Neural crest cell (in vitro differentiated cells): ENCODE measurements around the gene TDO2. TPM values are rescaled to one million over a fixed set of nuclear protein-coding genes. Genes with fewer than 3 reads are reported as not detected.

ENCODE experiments used
- DNase-seq: peaks from one replicate; pipeline ENCODE4 v3.0.0; 2021; ENCODE audit warnings: low read depth, mixed read lengths, low spot score
- H3K27ac Mint-ChIP-seq: one replicate; pipeline ENCODE4 v1.8.0; 2021; ENCODE audit warnings: mild to moderate bottlenecking, mixed read lengths; ENCODE audit not compliant: unreplicated experiment
- H3K27me3 Mint-ChIP-seq: 2 replicates; pipeline ENCODE4 v1.8.0; 2021; ENCODE audit warnings: low read depth, mild to moderate bottlenecking, mixed read lengths
- H3K36me3 Mint-ChIP-seq: 2 replicates; pipeline ENCODE4 v1.8.0; 2021; ENCODE audit warnings: low read depth, mild to moderate bottlenecking, mixed read lengths
- H3K4me1 Mint-ChIP-seq: 2 replicates; pipeline ENCODE4 v1.8.0; 2021; ENCODE audit warnings: mixed read lengths
- H3K4me3 Mint-ChIP-seq: one replicate; pipeline ENCODE4 v1.8.0; 2021; ENCODE audit warnings: mild to moderate bottlenecking, mixed read lengths
- H3K9me3 Mint-ChIP-seq: 2 replicates; pipeline ENCODE4 v1.8.0; 2021; ENCODE audit warnings: mixed read lengths
- total RNA-seq: library from RNA; stranded (reverse); gene quantifications from 2 replicates; pipeline ENCODE4 v1.2.1, GENCODE V29; 2021
- TF ChIP-seq, protein P1 (sequence below): fragments of 200-600 bp; sonication (generic); conservative IDR thresholded peaks from 2 replicates; pipeline ENCODE4 v1.5.0; 2021; ENCODE audit warnings: antibody characterized with exemption, mild to moderate bottlenecking

TDO2 gene
- total RNA-seq, 1 donor from 2014 or later: not detected

DNA sequence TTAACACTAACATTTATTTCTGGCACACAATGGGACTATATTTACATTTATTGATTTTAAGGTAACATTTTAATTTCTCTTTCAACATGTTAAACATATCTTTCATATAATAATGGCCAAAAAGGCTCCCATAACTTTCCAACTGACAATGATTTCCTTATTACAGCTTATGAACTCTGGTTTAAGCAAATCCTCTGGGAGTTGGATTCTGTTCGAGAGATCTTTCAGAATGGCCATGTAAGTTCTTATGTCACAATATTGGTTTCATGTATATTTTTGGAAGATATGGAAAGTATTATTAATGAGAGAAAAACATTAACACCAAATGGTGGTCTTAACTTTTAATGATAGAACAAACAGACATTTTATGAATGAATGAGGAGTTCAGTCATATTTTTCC, 4.1 kb downstream of the TDO2 start:
- Mint-ChIP-seq H3K27ac (no peak overlapping the region), H3K4me3 (no peak overlapping the region), H3K27me3 (no peaks in the 10 kb centered on the region), H3K36me3 (no peaks in the 10 kb centered on the region), H3K9me3 (peaks cover 2% of the 10 kb centered on the region), H3K4me1 (no peaks in the 10 kb centered on the region)
- no peak for DNase-seq
- TF ChIP-seq, protein P1, sequence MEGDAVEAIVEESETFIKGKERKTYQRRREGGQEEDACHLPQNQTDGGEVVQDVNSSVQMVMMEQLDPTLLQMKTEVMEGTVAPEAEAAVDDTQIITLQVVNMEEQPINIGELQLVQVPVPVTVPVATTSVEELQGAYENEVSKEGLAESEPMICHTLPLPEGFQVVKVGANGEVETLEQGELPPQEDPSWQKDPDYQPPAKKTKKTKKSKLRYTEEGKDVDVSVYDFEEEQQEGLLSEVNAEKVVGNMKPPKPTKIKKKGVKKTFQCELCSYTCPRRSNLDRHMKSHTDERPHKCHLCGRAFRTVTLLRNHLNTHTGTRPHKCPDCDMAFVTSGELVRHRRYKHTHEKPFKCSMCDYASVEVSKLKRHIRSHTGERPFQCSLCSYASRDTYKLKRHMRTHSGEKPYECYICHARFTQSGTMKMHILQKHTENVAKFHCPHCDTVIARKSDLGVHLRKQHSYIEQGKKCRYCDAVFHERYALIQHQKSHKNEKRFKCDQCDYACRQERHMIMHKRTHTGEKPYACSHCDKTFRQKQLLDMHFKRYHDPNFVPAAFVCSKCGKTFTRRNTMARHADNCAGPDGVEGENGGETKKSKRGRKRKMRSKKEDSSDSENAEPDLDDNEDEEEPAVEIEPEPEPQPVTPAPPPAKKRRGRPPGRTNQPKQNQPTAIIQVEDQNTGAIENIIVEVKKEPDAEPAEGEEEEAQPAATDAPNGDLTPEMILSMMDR: no peak

DNA sequence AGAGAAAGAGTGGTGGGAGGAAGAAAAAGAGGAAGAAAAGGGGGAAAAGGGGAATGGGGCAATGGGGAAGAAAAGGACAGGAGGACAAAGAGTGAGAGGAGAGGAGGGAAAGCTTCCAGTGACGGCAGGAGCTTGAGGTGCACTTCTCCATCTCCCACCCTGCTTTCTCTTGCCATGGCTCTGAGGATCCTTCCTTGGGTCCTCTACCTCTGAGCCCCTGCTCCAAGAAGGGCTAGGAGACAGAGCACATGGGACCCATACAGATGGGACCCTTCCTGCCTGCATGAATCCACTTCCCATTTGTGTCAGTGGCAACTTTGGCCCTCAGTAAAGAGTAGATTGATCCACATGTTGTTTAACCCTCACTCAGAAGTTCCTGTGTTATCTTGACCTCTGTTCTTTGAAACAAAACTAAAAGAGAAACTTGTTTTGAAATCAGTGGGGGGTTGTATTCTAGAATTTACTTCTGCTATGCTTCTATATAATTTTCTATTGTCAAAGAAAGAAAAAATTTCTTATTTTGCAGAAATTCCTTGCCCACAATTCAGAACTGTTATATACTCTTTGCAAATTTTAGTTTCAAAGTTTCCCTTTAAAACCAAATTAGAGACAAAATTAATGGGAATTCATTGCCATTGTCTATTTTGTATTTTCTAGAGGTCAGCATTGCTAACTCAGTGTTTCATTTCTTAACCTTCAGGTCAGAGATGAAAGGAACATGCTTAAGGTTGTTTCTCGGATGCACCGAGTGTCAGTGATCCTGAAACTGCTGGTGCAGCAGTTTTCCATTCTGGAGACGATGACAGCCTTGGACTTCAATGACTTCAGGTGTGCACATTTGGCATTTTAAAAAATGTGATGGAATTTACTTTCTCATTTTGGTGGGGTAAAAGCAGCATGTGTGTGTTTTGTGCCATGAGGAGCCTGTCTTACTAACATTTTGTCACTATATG, 5.0 kb downstream of the TDO2 start:
- Mint-ChIP-seq H3K9me3 (peaks cover 6% of the 10 kb centered on the region), H3K27ac (no peak overlapping the region), H3K36me3 (no peaks in the 10 kb centered on the region), H3K4me1 (no peaks in the 10 kb centered on the region), H3K4me3 (no peak overlapping the region), H3K27me3 (no peaks in the 10 kb centered on the region)
- no peak for DNase-seq
- TF ChIP-seq, protein P1: no peak

DNA sequence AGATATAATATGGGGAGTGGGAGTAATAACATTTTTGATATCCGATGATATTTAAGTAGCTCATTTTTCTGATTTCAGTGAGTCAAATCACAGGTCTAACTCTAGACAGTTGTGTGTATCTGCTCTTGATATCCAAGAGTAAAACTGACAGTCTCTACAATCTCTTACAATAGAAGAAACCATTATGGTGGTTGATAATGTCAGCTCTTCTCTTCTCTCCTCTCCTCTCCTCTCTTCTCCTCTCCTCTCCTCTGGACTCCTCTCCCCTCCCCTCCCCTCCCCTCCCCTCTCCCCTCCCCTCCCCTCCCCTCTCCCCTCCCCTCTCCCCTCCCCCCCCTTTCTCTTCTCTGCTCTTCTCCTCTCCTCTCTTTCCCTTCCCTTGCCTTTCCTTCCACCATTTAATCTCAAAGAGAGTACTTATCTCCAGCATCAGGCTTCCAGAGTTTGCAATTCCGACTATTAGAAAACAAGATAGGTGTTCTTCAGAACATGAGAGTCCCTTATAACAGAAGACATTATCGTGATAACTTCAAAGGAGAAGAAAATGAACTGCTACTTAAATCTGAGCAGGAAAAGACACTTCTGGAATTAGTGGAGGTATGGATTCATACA, 6.2 kb downstream of the TDO2 start:
- TF ChIP-seq, protein P1: no peak
- Mint-ChIP-seq H3K4me3 (no peak overlapping the region), H3K4me1 (peaks cover 5% of the 10 kb centered on the region), H3K36me3 (no peaks in the 10 kb centered on the region), H3K9me3 (peaks cover 6% of the 10 kb centered on the region), H3K27ac (no peak overlapping the region), H3K27me3 (no peaks in the 10 kb centered on the region)
- no peak for DNase-seq

DNA sequence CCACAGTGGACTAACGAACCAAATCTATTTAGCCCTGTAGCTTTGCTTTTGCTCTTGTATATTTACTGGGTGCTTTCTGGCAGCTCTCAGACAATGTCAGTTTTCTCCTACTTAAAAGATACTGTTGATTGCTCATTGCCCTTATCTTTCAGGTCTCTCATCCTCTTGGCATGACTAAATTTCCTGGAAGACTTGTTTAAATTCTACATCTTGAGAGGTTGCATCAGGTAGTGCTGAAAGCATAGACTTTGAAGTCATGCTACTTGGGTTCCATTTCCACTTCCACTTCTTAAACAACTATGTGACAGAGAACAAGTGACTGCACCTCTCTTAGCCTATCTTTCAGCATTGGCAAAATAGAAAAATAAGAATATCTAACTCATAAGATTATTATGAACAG, 8.4 kb downstream of the TDO2 start:
- no peak overlapping the region for H3K4me3 Mint-ChIP-seq
- TF ChIP-seq, protein P1: no peak
- peaks cover 9% of the 10 kb centered on the region for H3K4me1 Mint-ChIP-seq
- H3K36me3 Mint-ChIP-seq: no peaks in the 10 kb centered on the region
- no peak overlapping the region for H3K27ac Mint-ChIP-seq
- no peak for DNase-seq
- H3K27me3 Mint-ChIP-seq: no peaks in the 10 kb centered on the region
- peaks cover 6% of the 10 kb centered on the region for H3K9me3 Mint-ChIP-seq

DNA sequence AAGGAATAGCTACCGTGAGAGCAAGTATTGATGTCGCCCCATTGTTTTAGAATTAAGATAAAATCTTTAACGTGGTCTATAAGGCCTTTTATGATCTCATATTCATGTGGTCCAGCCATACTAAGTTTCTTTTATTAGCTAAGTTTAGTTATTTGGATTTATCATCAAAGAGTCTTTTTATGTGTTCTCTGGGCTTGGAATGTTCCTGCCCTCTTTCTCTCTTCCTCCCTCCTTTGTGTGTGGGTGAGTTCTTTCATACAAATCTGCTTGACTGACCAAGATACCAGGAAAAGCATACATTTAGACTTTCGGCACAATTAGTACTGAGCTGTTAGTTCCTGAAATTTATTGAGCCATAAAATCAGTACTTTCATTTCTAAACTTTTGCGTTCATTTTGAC, 11.3 kb downstream of the TDO2 start:
- H3K4me3 Mint-ChIP-seq: no peak overlapping the region
- TF ChIP-seq, protein P1: no peak
- H3K27ac Mint-ChIP-seq: no peak overlapping the region

More for the DNA sequence above, 11.3 kb downstream of the TDO2 start:
- DNase-seq: no peak
- H3K27me3 Mint-ChIP-seq: no peaks in the 10 kb centered on the region
- H3K4me1 Mint-ChIP-seq: peaks cover 9% of the 10 kb centered on the region
- H3K36me3 Mint-ChIP-seq: no peaks in the 10 kb centered on the region
- peaks cover 6% of the 10 kb centered on the region for H3K9me3 Mint-ChIP-seq
